Glutamatergic neuron (in vitro differentiated cells): ENCODE results near the gene COMMD10. TPM values are rescaled to one million over a fixed set of nuclear protein-coding genes. Genes with fewer than 3 reads are reported as not detected.
"Not testable (repeated sequence)": the region's sequence is repeated elsewhere in the genome, so short reads cannot be mapped to it uniquely, and the experiment has no call there.

ENCODE experiments used
- DNase-seq: peaks from one replicate; pipeline ENCODE4 v3.0.0; 2022
- H3K27ac Mint-ChIP-seq: one replicate; pipeline ENCODE4 v1.8.0; 2020; ENCODE audit warnings: mild to moderate bottlenecking, mixed read lengths, inconsistent platforms; ENCODE audit not compliant: unreplicated experiment
- H3K27me3 Mint-ChIP-seq: one replicate; pipeline ENCODE4 v1.8.0; 2020; ENCODE audit warnings: mild to moderate bottlenecking, moderate library complexity, mixed read lengths, inconsistent platforms; ENCODE audit not compliant: unreplicated experiment
- H3K36me3 Mint-ChIP-seq: one replicate; pipeline ENCODE4 v1.8.0; 2020; ENCODE audit warnings: mild to moderate bottlenecking, mixed read lengths, inconsistent platforms; ENCODE audit not compliant: unreplicated experiment
- H3K4me1 Mint-ChIP-seq: one replicate; pipeline ENCODE4 v1.8.0; 2020; ENCODE audit warnings: mild to moderate bottlenecking, low read depth, mixed read lengths, inconsistent platforms; ENCODE audit not compliant: unreplicated experiment
- H3K4me3 Mint-ChIP-seq: one replicate; pipeline ENCODE4 v1.8.0; 2020; ENCODE audit warnings: mild to moderate bottlenecking, mixed read lengths, inconsistent platforms; ENCODE audit not compliant: unreplicated experiment
- H3K9me3 Mint-ChIP-seq: one replicate; pipeline ENCODE4 v1.8.0; 2020; ENCODE audit warnings: mild to moderate bottlenecking, moderate library complexity, mixed read lengths, inconsistent platforms; ENCODE audit not compliant: unreplicated experiment
- total RNA-seq: library from RNA; stranded (reverse); fragmentation: NEBNext Ultra II Directional; extraction: Animal tissue kit (Norgen Biotek cat#: 25700); gene quantifications from one replicate; pipeline ENCODE4 v1.2.1, GENCODE V29; 2021; ENCODE audit not compliant: unreplicated experiment
- TF ChIP-seq, protein P1 (sequence below): fragments of 200-600 bp; sonication (generic); IDR thresholded peaks from one replicate; pipeline ENCODE4 v1.5.0; 2021; ENCODE audit not compliant: partially characterized antibody, unreplicated experiment

Gene COMMD10
- total RNA-seq, 1 donor from 2014 or later, result 22.9 TPM

DNA sequence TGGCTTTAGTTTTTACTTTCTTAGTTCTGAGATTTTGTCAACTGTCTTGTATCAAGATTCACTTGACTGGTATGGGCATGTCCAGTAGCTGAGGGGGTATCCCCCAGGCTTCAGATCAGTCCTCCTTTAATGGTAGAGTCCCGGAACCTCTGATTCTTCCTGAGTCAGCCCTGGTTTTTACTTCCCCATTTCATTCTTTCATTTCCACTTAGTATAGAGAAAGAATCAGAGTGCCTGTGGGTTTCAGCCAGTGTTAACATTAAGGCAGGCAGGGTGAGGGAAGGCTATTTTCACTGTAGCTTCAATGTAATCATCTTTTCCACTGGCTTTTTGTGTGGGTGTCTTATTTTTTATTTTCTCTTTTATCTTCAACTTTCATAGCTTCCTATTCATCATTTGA, 8.3 kb upstream of the COMMD10 start:
- H3K4me1 Mint-ChIP-seq, result no peaks in the 10 kb centered on the region
- H3K36me3 Mint-ChIP-seq, result no peaks in the 10 kb centered on the region

DNA sequence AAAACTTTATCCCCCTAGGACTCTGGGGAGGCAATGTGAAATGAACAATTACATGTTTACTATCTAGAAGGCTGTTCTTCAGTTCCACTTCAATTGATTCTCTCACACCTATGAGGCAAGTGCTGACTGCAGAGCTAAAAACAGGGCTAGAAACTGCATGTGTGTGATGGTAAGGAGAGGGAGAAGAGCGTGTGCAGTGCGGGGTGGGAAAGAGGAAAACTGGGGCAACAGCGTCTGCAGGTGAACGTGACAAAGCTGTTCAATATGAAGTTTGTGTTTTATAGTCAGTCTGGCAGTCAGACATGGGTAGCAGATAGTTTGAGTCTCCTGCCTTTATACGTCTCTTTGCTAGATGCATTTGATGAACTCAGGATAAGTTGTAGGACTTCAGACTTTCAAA, 6.6 kb upstream of the COMMD10 start:
- Mint-ChIP-seq H3K36me3 (no peaks in the 10 kb centered on the region), H3K9me3 (peaks cover 1% of the 10 kb centered on the region), H3K4me3 (no peak overlapping the region), H3K4me1 (no peaks in the 10 kb centered on the region), H3K27ac (no peak overlapping the region), H3K27me3 (no peaks in the 10 kb centered on the region)
- TF ChIP-seq, protein P1, sequence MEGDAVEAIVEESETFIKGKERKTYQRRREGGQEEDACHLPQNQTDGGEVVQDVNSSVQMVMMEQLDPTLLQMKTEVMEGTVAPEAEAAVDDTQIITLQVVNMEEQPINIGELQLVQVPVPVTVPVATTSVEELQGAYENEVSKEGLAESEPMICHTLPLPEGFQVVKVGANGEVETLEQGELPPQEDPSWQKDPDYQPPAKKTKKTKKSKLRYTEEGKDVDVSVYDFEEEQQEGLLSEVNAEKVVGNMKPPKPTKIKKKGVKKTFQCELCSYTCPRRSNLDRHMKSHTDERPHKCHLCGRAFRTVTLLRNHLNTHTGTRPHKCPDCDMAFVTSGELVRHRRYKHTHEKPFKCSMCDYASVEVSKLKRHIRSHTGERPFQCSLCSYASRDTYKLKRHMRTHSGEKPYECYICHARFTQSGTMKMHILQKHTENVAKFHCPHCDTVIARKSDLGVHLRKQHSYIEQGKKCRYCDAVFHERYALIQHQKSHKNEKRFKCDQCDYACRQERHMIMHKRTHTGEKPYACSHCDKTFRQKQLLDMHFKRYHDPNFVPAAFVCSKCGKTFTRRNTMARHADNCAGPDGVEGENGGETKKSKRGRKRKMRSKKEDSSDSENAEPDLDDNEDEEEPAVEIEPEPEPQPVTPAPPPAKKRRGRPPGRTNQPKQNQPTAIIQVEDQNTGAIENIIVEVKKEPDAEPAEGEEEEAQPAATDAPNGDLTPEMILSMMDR, result no peak
- no peak for DNase-seq

More for the DNA sequence above, 8.3 kb upstream of the COMMD10 start:
- Mint-ChIP-seq H3K4me3 (no peak overlapping the region), H3K9me3 (peaks cover 1% of the 10 kb centered on the region), H3K27ac (no peak overlapping the region), H3K27me3 (no peaks in the 10 kb centered on the region)
- TF ChIP-seq, protein P1, result no peak
- DNase-seq, result no peak

DNA sequence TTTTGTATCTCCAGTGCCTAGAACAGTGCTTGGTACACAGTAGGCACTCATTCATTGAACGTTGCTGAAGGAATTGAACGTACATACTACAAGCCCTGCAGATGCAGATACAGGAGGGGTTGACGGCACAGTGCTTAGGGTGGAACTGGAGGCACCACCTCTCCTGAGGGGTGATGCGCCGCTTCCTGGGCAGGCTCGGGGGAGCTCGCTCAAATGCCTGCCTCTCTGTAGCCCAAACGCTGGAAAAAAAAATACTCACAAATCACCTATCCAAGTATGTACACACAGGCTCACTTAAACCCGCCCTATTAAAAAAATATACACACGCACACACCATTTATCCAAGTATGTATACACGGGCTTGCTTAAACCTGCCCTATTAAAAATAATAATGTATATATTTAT, 536 bp upstream of the COMMD10 start:
- peaks cover 7% of the 10 kb centered on the region for H3K9me3 Mint-ChIP-seq
- H3K27me3 Mint-ChIP-seq, result peaks cover 2% of the 10 kb centered on the region
- no peaks in the 10 kb centered on the region for H3K36me3 Mint-ChIP-seq
- no peaks in the 10 kb centered on the region for H3K4me1 Mint-ChIP-seq
- DNase-seq, result no peak
- peak overlapping the region; percentile 60 for H3K27ac Mint-ChIP-seq
- peak overlapping the region; percentile 71 for H3K4me3 Mint-ChIP-seq
- TF ChIP-seq, protein P1, result no peak

DNA sequence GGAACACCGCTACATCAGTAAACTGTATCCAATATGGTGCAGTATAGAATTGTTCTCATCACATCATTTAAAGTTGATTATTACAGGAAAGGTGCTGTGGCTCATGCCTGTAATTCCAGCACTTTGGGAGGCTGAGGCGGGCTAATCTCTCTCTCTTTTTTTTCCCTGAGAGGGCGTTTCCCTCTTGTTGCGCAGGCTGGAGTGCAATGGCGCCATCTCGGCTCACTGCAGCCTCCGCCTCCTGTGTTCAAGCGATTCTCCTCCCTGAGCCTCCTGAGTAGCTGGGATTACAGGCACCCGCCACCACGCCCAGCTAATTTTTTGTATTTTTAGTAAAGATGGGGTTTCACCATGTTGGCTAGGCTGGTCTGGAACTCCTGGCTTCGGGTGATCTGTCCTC, 1.5 kb downstream of the COMMD10 start:
- not testable (repeated sequence) for H3K36me3 Mint-ChIP-seq, H3K4me1 Mint-ChIP-seq, H3K9me3 Mint-ChIP-seq, H3K27me3 Mint-ChIP-seq, DNase-seq
- Mint-ChIP-seq H3K27ac (peak overlapping the region; percentile 34), H3K4me3 (peak overlapping the region; percentile 79)

DNA sequence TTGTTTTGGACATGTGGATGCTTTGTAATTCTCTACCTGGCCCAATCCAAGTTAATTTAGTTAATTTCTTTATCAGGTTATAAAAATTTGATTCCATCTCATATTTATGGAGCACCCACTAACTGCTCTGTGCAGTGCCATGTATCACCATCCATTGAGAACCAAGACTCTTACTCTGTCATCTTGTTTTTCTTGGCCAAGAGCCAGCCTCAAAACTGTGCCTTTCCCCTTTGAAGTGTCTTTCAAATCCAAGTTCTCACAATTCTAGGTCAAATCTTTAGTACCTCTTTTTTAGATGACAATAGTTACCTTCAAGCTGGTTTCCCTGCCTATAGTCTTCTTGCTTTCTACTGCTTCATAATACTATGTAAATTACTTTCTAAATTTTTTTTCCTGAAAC, 3.2 kb downstream of the COMMD10 start:
- Mint-ChIP-seq H3K4me3 (no peak overlapping the region), H3K27ac (no peak overlapping the region), H3K27me3 (peaks cover 2% of the 10 kb centered on the region), H3K4me1 (no peaks in the 10 kb centered on the region), H3K9me3 (peaks cover 7% of the 10 kb centered on the region), H3K36me3 (no peaks in the 10 kb centered on the region)
- TF ChIP-seq, protein P1, result no peak
- DNase-seq, result no peak

DNA sequence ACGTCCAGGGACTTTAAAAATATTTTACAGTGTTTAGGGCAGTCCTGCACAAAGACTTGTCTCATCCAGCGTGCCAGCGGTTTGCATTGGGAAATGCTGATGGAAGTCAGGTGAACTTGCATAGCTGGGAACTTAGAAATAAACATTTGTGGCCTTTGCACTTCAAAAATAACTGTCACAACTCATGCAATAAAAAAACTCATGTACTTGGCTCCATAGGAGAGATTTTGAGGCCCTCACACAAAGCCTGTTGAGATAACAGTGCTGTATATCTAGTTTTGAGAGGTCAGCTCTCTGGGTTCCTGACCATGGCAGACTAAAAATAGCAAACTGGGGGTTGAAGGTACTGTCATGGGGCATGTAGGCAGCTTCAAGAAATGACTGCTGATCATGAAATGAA, 5.5 kb downstream of the COMMD10 start:
- no peaks in the 10 kb centered on the region for H3K27me3 Mint-ChIP-seq
- H3K4me3 Mint-ChIP-seq, result no peak overlapping the region
- H3K4me1 Mint-ChIP-seq, result no peaks in the 10 kb centered on the region
- peaks cover 3% of the 10 kb centered on the region for H3K9me3 Mint-ChIP-seq
- TF ChIP-seq, protein P1, result no peak
- no peaks in the 10 kb centered on the region for H3K36me3 Mint-ChIP-seq
- no peak for DNase-seq
- H3K27ac Mint-ChIP-seq, result no peak overlapping the region
